Mesodermal cell (in vitro differentiated cells): ENCODE measurements around the gene IARS1. TPM values are rescaled to one million over a fixed set of nuclear protein-coding genes. Genes with fewer than 3 reads are reported as not detected.

Source experiments
- H3K27ac ChIP-seq: 2 replicates; pipeline ENCODE4 v1.7.0; 2013; ENCODE audit warnings: mild to moderate bottlenecking, low read depth, low read length, moderate library complexity; ENCODE audit not compliant: severe bottlenecking
- H3K36me3 ChIP-seq: 2 replicates; pipeline ENCODE4 v1.7.1; 2013; ENCODE audit warnings: mild to moderate bottlenecking, low read length, moderate library complexity; ENCODE audit not compliant: control insufficient read depth, insufficient read depth
- H3K4me1 ChIP-seq: one replicate; pipeline ENCODE4 v1.7.1; 2013; ENCODE audit warnings: mild to moderate bottlenecking, low read length; ENCODE audit not compliant: insufficient read depth, control insufficient read depth, poor library complexity, severe bottlenecking
- H3K4me3 ChIP-seq: 2 replicates; pipeline ENCODE4 v1.7.0; 2013; ENCODE audit warnings: low read length, control low read depth, mild to moderate bottlenecking; ENCODE audit not compliant: insufficient read depth, poor library complexity, severe bottlenecking; ENCODE audit errors: extremely low read depth
- H3K9me3 ChIP-seq: 2 replicates; pipeline ENCODE4 v1.7.1; 2013; ENCODE audit warnings: mild to moderate bottlenecking, low read length, moderate library complexity; ENCODE audit not compliant: control insufficient read depth
- WGBS, 2 experiments: methylation state at CpG; one replicate each; pipeline ENCODE4 v1.1.5; 2013; ENCODE audit warnings: missing lambda C conversion rate in 2 of 2; ENCODE audit not compliant: insufficient coverage in 2 of 2; 5-methylcytosine and 5-hydroxymethylcytosine counted together
- polyA plus RNA-seq, 2 experiments: library from polyadenylated mRNA; stranded (reverse); fragments of 50-300 nt; gene quantifications; one replicate each; pipeline ENCODE4 v1.2.3, GENCODE V29; 2013

IARS1 gene
- polyA plus RNA-seq (2013, experiment 1 of 2) = 144 TPM
- polyA plus RNA-seq (2013, experiment 2 of 2) = 143 TPM

DNA sequence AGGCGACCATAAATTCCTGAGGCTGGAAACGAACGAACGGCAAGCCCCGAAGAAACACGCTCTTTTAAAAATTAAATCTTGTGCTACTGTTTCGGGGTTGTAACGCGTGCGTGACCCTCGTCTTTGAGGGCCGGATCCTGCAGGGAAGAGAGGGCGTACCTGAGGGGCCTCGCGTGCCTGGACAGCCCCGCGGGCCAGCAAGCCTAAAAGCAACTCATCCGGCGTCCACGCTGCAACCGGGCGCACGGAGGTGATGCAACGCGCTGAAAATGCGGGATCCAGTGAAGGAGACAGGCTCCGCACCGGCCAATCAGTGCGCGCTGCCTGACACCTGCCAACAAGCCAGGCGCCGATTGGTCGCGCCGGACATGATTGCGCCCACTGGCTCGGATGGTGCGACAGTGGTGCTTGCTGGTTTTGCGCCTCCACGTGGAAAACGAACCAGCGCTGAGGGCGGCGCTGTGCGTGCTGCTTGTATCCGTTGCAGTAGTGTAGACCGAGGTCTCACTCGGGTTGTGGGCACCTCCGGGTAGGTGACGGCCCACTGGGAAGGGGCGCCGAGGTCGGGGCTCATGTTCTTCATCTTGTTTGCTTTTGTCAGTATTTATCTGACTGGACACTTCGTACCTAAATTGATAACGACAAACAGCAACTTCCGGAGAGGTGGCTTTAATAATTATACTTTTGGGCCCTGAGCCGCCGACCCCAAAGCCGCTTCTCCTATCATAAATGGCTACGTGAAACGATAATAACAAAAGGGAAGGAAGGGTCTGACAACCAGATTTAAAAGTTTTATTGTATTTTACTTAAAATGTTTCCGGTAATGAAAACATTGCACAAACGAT is at the start of gene IARS1:
Gene IARS1, minus strand, starts transcription at position 246 of the 845 bp plus-strand sequence. CDS start 4,278 bp downstream, outside the sequence.
- H3K4me3 ChIP-seq = peak within 1 kb of the TSS; percentile 78
- WGBS, 2 experiments = 0 to 1% methylated on average over 49 to 51 of the region's 63 CpGs

DNA sequence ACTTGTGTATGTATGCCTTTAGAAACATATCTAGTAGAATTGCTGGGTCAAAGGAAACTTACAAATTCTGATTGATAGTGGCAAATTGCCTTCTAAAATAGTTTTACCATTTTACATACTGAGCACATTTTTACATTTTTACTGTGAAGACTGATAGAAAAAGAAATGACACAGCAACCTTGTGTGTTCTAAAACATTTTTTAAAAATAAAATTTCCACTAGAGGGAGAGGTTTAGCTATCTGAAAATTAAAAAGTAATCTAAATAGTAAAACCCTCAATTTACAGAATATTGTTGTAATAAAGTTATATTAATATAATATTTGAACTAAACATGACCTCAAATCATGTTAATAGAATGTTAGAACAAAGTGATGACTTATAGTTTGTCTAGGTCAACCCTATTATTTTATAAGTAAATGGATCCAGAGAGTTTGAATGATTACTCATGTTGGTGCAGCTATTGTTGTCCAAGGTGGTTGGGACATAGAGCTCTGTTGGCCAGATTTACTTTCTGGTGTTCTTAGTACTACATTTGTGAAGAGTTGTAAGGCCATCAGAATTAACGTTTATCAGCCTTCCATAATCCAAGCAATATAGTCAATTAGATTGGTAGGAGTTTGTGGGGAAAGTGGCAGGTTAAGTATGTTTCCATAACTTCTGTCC is 49.5 kb upstream of the IARS1 start:
- Histone ChIP-seq H3K36me3 (peaks cover 26% of the 10 kb centered on the region), H3K4me1 (no peaks in the 10 kb centered on the region), H3K9me3 (no peaks in the 10 kb centered on the region), H3K4me3 (no peak overlapping the region), H3K27ac (no peak overlapping the region)
- WGBS, 2 experiments = no CpG with 5 or more reads among the region's 1 CpG

More for the DNA sequence above, at the start of gene IARS1:
- H3K4me1 ChIP-seq = peaks cover 10% of the 10 kb centered on the region
- peaks cover 38% of the 10 kb centered on the region for H3K36me3 ChIP-seq
- peak within 1 kb of the TSS; percentile 94 for H3K27ac ChIP-seq
- no peaks in the 10 kb centered on the region for H3K9me3 ChIP-seq

DNA sequence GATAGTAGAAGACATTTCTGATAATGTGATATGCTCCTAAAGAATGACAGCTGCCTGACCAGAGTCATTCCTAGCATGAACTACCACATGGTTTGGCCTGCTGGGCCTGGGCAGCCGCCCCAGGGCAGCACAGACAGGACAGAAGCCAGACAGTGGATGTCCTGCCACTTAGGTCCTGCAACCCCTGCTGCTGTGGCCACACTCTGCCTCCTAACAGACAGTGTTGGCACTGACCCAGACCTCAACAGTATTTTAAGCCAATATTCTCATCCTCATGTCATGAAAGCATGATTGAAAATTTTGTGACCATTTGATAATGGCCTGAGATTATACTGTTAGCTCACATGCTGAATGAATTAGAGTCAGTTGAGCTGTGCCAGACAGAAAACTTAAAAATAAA is 48.1 kb upstream of the IARS1 start:
- H3K36me3 ChIP-seq = peaks cover 27% of the 10 kb centered on the region
- no peaks in the 10 kb centered on the region for H3K9me3 ChIP-seq
- H3K4me1 ChIP-seq = no peaks in the 10 kb centered on the region
- WGBS, 2 experiments = 100% methylated on average over 1 of the region's 1 CpG
- no peak overlapping the region for H3K27ac ChIP-seq
- no peak overlapping the region for H3K4me3 ChIP-seq

DNA sequence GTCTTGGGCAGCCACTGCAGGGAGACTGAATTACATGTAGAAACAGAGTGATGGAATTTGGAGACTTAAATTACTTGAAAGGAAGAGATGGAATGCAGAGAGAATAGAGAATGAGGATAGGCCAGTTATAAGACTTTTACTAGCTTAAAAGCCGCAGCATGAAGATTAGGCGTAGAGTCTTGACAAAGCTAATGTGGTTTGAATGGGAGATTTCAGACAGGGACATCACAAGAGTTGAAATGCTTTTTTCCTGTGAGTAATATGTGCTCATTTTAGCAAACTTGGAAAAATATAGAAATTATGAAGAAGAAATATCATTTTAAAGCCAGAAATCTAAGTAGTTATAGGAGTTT is 39.8 kb upstream of the IARS1 start:
- peaks cover 4% of the 10 kb centered on the region for H3K36me3 ChIP-seq
- H3K9me3 ChIP-seq = no peaks in the 10 kb centered on the region
- 92 to 97% methylated on average over 2 of the region's 2 CpGs for WGBS, 2 experiments
- no peaks in the 10 kb centered on the region for H3K4me1 ChIP-seq
- no peak overlapping the region for H3K27ac ChIP-seq
- no peak overlapping the region for H3K4me3 ChIP-seq

DNA sequence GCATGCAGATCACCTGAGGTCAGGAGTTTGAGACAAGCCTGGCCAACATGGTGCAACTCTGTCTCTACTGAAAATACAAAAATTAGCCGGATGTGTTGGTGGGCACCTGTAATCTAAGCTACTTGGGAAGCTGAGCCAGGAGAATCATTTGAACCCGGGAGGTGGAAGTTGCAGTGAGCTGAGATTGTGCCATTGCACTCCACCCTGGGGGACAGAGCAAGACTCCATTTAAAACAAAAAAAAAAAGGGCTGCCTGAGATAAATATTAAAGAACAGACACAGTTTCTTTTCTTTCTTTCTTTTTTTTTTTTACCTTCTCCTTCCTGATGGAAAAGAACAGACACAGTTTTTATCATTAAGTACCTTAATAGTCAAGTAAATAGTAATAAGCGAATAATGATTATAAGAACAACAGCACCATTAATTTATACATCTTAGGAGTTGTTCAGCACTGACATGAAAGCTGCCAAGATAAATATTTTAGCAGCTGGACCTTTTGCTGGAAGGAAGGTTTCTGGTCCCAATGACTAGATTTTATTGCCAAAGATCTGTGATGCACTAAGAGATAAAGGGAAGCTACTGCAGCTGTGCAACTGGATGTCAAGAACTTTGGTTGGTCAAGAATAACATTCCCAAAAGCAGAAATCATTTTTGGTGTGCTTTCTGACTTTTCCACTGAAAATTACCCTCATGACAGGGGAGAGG is 39.2 kb upstream of the IARS1 start:
- H3K27ac ChIP-seq = no peak overlapping the region
- WGBS, 2 experiments = 83 to 86% methylated on average over 1 to 2 of the region's 3 CpGs

DNA sequence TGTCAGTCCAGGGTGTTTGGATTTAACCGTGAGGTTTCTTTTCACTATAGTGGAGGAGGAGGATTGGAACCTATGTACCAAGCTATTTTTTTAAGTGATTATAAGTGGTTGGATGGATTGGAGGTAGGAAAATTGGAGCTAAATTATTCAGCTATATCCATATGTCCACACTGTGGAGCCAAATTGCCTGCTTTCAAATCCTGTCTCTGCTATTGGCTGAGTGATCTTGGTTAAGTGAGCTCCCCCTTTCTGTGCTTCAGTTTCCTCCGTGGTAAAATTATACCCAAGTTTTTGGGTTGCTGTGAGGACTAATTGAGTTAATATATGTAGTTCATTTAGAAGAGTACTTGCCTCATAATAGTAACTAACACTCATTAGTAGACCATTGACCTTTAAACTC is 34.7 kb upstream of the IARS1 start:
- peaks cover 1% of the 10 kb centered on the region for H3K36me3 ChIP-seq
- H3K4me3 ChIP-seq = no peak overlapping the region
- 75 to 86% methylated on average over 1 of the region's 2 CpGs for WGBS, 2 experiments
- H3K4me1 ChIP-seq = peaks cover 9% of the 10 kb centered on the region
- H3K9me3 ChIP-seq = no peaks in the 10 kb centered on the region
- H3K27ac ChIP-seq = no peak overlapping the region

More for the DNA sequence above, 39.2 kb upstream of the IARS1 start:
- Histone ChIP-seq H3K9me3 (no peaks in the 10 kb centered on the region), H3K36me3 (peaks cover 3% of the 10 kb centered on the region), H3K4me1 (no peaks in the 10 kb centered on the region), H3K4me3 (no peak overlapping the region)

DNA sequence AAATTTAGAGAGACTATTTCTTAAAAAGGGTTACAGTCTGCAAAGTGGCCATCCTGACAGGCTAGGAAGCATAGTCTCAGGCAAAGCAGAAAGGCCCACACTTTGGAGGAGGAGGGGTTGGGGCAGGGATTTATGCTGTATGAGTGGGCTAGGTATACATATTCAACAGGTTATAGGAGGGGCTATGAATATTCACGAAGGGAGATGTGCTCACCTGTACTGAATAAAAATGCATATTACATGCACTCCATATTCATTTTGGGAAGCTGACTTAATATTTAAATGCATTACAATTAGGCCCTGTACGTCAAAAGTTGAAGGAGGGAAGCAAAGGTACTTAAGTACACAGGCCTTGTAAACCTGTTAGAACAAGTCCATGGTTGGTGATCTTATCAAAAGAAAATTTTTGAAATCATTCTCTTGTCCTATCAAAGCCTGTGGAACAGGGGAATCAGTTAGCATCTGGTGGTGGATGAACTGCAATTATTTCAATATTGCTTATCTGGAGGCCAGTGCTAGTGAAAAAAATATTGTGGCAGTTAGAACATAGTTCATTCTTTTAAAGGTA is 33.9 kb upstream of the IARS1 start:
- H3K27ac ChIP-seq = no peak overlapping the region
- H3K9me3 ChIP-seq = no peaks in the 10 kb centered on the region
- peaks cover 10% of the 10 kb centered on the region for H3K36me3 ChIP-seq
- H3K4me1 ChIP-seq = peaks cover 9% of the 10 kb centered on the region
- 71 to 78% methylated on average over 1 of the region's 2 CpGs for WGBS, 2 experiments
- H3K4me3 ChIP-seq = no peak overlapping the region

DNA sequence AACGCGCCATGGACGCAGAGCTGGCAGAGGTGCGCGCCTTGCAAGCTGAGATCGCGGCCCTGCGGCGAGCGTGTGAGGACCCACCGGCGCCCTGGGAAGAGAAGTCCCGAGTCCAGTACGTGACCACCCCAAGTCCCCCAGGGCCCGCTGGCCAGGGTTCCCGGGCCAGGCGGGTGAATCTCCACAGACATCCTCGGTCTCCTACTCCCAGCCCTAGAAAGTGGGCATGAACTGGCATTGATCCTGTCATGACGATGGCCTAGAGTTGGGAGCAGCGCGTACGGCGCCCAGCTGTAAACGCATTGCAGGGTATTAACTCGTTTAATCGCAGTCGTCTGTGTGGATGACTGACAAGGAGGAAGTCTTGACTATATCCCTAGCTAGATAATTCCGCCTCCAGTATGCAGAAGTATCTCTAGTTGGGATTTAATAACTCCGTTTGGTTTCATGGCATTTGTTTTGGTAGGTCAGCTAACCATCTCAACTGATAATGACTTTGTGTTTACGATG is 32.5 kb upstream of the IARS1 start:
- H3K9me3 ChIP-seq = no peaks in the 10 kb centered on the region
- peak overlapping the region; percentile 99 for H3K27ac ChIP-seq
- 2 to 3% methylated on average over 25 to 26 of the region's 30 CpGs for WGBS, 2 experiments
- H3K36me3 ChIP-seq = peaks cover 18% of the 10 kb centered on the region
- peak overlapping the region; percentile 83 for H3K4me3 ChIP-seq
- peaks cover 9% of the 10 kb centered on the region for H3K4me1 ChIP-seq

DNA sequence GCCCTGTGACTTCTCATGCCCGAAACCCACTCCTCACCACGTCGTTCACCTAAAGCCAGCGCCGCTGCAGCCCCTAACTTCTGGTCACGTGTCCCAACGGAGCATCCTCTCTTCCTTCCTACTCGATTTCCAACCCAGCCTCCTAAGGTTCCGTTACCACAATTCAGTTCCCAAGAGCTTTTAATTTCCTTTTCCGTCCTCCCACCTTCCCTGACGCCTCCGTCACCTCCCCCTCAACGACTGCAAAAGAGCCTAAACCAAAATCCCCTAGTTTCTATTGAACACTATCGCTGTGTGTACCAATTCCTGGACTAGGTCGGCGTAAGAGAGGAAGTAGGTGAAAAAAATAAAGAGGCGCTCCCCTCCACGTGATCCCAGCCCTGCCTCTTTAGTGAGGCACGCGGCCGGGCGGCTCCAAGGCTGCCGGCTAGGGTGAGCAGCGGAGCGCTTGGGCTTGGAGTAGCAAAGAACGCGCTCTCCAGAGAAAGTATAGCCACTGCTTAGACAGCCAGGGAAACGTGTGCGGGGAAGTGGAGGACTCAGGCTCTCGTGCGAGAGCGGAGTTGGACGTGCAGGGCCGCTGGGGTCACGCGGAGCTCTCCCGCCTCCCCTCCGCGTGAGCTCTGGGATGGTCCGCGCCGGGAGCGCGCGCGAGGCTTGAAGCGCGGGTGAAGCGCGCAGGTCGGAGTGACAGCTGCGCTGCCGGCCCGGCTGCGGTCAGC is 31.9 kb upstream of the IARS1 start, which contains the start of the genes CENPP and NOL8:
Gene CENPP, plus strand, starts transcription at position 685 of the 722 bp plus-strand sequence.
Gene NOL8, minus strand, starts transcription at position 82 of the 722 bp plus-strand sequence. CDS start 1,189 bp downstream, outside the sequence.
- Histone ChIP-seq H3K4me1 (peaks cover 9% of the 10 kb centered on the region), H3K4me3 (peak within 1 kb of the TSS; percentile 83), H3K9me3 (no peaks in the 10 kb centered on the region), H3K27ac (peak within 1 kb of the TSS; percentile 99), H3K36me3 (peaks cover 22% of the 10 kb centered on the region)
- WGBS, 2 experiments = 1% methylated on average over 38 to 47 of the region's 55 CpGs
